AG09319 (cell line): ENCODE data around the gene PKLR.

Experiments used
- DNase-seq: peaks from one replicate; pipeline ENCODE4 v3.0.0-alpha.2; 2010; ENCODE audit warnings: low read depth; ENCODE audit errors: extremely low read depth
- TF ChIP-seq, protein P1 (sequence below): IDR thresholded peaks from 2 replicates; pipeline ENCODE4 v1.5.1; 2011; ENCODE audit warnings: low read depth, mild to moderate bottlenecking, inconsistent platforms, low read length, moderate library complexity

PKLR gene

GRCh38 chr1:155282488-155283091 is 18.6 kb downstream of the PKLR start:
- no peak for DNase-seq
- TF ChIP-seq, protein P1, sequence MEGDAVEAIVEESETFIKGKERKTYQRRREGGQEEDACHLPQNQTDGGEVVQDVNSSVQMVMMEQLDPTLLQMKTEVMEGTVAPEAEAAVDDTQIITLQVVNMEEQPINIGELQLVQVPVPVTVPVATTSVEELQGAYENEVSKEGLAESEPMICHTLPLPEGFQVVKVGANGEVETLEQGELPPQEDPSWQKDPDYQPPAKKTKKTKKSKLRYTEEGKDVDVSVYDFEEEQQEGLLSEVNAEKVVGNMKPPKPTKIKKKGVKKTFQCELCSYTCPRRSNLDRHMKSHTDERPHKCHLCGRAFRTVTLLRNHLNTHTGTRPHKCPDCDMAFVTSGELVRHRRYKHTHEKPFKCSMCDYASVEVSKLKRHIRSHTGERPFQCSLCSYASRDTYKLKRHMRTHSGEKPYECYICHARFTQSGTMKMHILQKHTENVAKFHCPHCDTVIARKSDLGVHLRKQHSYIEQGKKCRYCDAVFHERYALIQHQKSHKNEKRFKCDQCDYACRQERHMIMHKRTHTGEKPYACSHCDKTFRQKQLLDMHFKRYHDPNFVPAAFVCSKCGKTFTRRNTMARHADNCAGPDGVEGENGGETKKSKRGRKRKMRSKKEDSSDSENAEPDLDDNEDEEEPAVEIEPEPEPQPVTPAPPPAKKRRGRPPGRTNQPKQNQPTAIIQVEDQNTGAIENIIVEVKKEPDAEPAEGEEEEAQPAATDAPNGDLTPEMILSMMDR, result no peak

DNA sequence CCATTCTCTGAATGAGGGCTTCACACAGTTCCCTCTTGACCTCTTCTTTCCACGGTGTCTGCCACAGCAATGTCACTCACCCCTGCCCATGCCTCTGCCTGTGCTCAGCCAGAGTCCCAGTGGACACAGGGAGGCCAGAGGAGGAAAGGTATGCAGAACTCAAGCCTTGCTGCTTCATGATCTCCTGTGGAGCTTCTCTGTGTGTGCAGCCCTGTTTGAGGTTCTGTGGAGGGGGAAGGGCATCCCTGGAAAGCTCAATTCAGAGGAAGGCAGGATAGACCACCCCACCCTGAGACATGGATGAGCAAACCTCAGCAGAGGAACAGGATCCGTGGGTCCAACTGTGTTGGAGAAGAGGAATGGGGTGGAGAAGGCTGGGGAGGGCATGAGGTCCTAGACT is 22.0 kb downstream of the PKLR start:
- DNase-seq, result no peak
- TF ChIP-seq, protein P1, result no peak

DNA sequence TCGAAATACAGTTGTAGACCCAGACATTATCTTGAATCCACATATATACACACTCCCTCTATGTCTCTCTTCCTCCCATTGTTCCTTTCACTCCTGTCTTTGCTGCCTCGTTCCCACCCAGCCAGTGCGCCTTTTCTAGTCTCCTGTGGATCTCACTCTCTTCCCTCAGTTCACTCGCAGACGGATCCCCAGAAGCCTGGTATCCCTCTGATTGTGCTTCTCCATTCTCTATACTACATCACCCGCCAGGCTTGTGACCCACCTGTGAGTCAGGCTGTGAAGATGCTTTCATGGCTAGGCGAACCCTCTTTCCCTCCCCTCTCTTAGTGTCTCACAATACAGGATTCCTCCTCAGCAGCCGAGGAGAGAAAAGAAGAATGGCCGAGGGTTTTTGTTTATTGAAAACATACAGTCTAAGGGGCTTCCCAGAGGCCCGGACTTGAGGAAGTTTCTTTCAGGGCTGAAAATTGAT is 22.5 kb downstream of the PKLR start:
- DNase-seq, result no peak
- TF ChIP-seq, protein P1, result no peak

GRCh38 chr1:155277902-155278688 is 23.1 kb downstream of the PKLR start:
- TF ChIP-seq, protein P1, result peak; percentile 20
- no peak for DNase-seq

DNA sequence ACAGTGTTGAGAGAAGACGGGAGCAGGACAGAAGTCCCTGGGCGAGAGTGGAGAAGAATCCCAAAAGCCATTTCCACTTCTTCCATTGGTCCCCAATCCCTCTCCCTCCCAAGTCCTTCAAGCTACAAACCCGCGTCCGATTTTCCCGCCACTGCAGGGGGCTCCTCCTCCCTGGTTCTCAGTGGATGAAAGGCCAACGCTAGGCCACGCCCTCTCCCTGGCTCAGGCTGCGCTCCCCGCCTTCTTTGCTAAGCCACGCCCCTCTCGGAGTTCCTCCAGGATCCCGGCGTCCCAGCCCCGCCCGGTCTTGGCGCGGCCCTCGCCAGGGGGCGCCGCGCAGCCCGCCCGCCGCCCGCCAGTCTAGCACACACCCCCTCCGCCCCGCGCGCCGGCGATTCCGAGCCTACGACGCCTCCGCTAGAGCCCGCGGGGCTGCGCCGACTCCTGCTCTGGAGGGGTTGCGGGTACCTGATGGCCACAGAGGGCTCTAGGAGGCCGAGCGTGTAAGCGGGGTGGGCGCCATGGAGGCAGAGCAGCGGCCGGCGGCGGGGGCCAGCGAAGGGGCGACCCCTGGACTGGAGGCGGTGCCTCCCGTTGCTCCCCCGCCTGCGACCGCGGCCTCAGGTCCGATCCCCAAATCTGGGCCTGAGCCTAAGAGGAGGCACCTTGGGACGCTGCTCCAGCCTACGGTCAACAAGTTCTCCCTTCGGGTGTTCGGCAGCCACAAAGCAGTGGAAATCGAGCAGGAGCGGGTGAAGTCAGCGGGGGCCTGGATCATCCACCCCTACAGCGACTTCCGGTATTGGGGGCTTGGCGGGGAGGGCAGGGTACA is 24.0 kb downstream of the PKLR start, which contains the start of gene HCN3:
Gene HCN3 (plus strand): TSS at position 394 of the 832 bp plus-strand sequence. CDS start 128 bp downstream, at position 522.
- TF ChIP-seq, protein P1, result peak; percentile 37

GRCh38 chr1:155273343-155274245 is 27.6 kb downstream of the PKLR start, which contains the start of gene CLK2:
Gene CLK2, minus strand, starts transcription at chr1:155273504. Its CDS starts 2,527 bp downstream, at chr1:155270977.
- peak; percentile 69 for DNase-seq
- TF ChIP-seq, protein P1, result no peak

More for the DNA sequence above, 24.0 kb downstream of the PKLR start, which contains the start of gene HCN3:
- peak; percentile 87 for DNase-seq
